HEK293 (cell line): ENCODE data around the gene SLC46A1.

Source experiments
- CTCF ChIA-PET: fragments of 350-600 bp; formaldehyde crosslinking; extraction: SDS; loops from one replicate; lab custom pipeline; 2021; ENCODE audit warnings: antibody characterized with exemption; lab: Yijun Ruan, JAX
- POLR2A ChIA-PET: fragments of 300-600 bp; formaldehyde crosslinking; extraction: SDS; loops from one replicate; lab custom pipeline; 2020; ENCODE audit warnings: antibody characterized with exemption, inconsistent platforms; lab: Yijun Ruan, JAX
- H3K27ac ChIP-seq: fragments of 200-500 bp; sonication (Bioruptor generic); 2 replicates; pipeline ENCODE4 v1.5.1; 2014; ENCODE audit warnings: low read depth, low read length, control low read depth, inconsistent platforms; ENCODE audit errors: extremely low read depth
- H3K36me3 ChIP-seq, 2 experiments: fragments of 200-500 bp in 1 of 2; sonication (Bioruptor generic) in 1 of 2; 1 replicate in 1 of 2; 2 replicates in 1 of 2; pipeline ENCODE4 v1.5.1; 2014 to 2017; ENCODE audit warnings: inconsistent platforms in 2 of 2, low read length in 2 of 2; ENCODE audit not compliant: control insufficient read depth in 2 of 2, insufficient read depth in 1 of 2
- H3K4me1 ChIP-seq: fragments of 200-500 bp; sonication (Bioruptor generic); 2 replicates; pipeline ENCODE4 v1.5.1; 2014; ENCODE audit warnings: mild to moderate bottlenecking, low read length, inconsistent platforms; ENCODE audit not compliant: control insufficient read depth, insufficient read depth
- H3K4me3 ChIP-seq: 2 replicates; pipeline ENCODE4 v1.5.1; 2011; ENCODE audit warnings: low read depth, mild to moderate bottlenecking, control low read depth, low read length, moderate library complexity
- H3K9me3 ChIP-seq: fragments of 200-500 bp; sonication (Bioruptor generic); 2 replicates; pipeline ENCODE4 v1.5.1; 2014; ENCODE audit warnings: low read depth, low read length, inconsistent platforms; ENCODE audit not compliant: control insufficient read depth, insufficient read depth
- EGR2 ChIP-seq: fragments of 450-650 bp; formaldehyde crosslinking; IDR thresholded peaks from 2 replicates; pipeline ENCODE4 v1.5.1; 2016; ENCODE audit warnings: low read depth, missing biosample characterization, missing genetic modification characterization
- KLF10 ChIP-seq: fragments of 450-650 bp; IDR thresholded peaks from 2 replicates; pipeline ENCODE4 v1.5.1; 2018; ENCODE audit warnings: missing biosample characterization, mild to moderate bottlenecking, missing genetic modification characterization
- TCF7L2 ChIP-seq: IDR thresholded peaks from 2 replicates; pipeline ENCODE4 v1.6.1; 2011; ENCODE audit warnings: low read depth, mild to moderate bottlenecking, inconsistent platforms, low read length, moderate library complexity, borderline replicate concordance
- TRIM28 ChIP-seq: IDR thresholded peaks from 2 replicates; pipeline ENCODE4 v1.6.1; 2011; ENCODE audit warnings: low read length, control low read depth, borderline replicate concordance
- YY1 ChIP-seq: fragments of 450-650 bp; formaldehyde crosslinking; IDR thresholded peaks from 2 replicates; pipeline ENCODE4 v1.5.1; 2018; ENCODE audit warnings: missing biosample characterization, missing genetic modification characterization
- ZBTB17 ChIP-seq: fragments of 450-650 bp; formaldehyde crosslinking; IDR thresholded peaks from 2 replicates; pipeline ENCODE4 v1.5.1; 2016; ENCODE audit warnings: missing biosample characterization, missing genetic modification characterization
- ZNF121 ChIP-seq: fragments of 450-650 bp; formaldehyde crosslinking; IDR thresholded peaks from 2 replicates; pipeline ENCODE4 v1.5.1; 2016; ENCODE audit warnings: missing biosample characterization, missing genetic modification characterization
- ZNF155 ChIP-seq: fragments of 450-650 bp; formaldehyde crosslinking; IDR thresholded peaks from 2 replicates; pipeline ENCODE4 v1.5.1; 2016; ENCODE audit warnings: missing biosample characterization, missing genetic modification characterization
- ZNF548 ChIP-seq: fragments of 450-650 bp; formaldehyde crosslinking; IDR thresholded peaks from 2 replicates; pipeline ENCODE4 v1.5.1; 2016; ENCODE audit warnings: missing biosample characterization, missing genetic modification characterization
- ZNF621 ChIP-seq: fragments of 450-650 bp; formaldehyde crosslinking; IDR thresholded peaks from 2 replicates; pipeline ENCODE4 v1.5.1; 2017; ENCODE audit warnings: missing biosample characterization, missing genetic modification characterization
- ZNF623 ChIP-seq: fragments of 450-650 bp; formaldehyde crosslinking; IDR thresholded peaks from 2 replicates; pipeline ENCODE4 v1.5.1; 2016; ENCODE audit warnings: missing biosample characterization, missing genetic modification characterization
- ZNF654 ChIP-seq: fragments of 450-650 bp; formaldehyde crosslinking; IDR thresholded peaks from 2 replicates; pipeline ENCODE4 v1.5.1; 2016; ENCODE audit warnings: low read depth, missing biosample characterization, missing genetic modification characterization
- ZNF660 ChIP-seq: fragments of 450-650 bp; IDR thresholded peaks from 2 replicates; pipeline ENCODE4 v1.5.1; 2018; ENCODE audit warnings: missing biosample characterization, mild to moderate bottlenecking, missing genetic modification characterization
- ZNF707 ChIP-seq: fragments of 450-650 bp; formaldehyde crosslinking; IDR thresholded peaks from 2 replicates; pipeline ENCODE4 v1.5.1; 2016; ENCODE audit warnings: missing biosample characterization, missing genetic modification characterization
- TF ChIP-seq, protein P1 (sequence below): fragments of 450-650 bp; formaldehyde crosslinking; IDR thresholded peaks from 2 replicates; pipeline ENCODE4 v1.5.1; 2016; ENCODE audit warnings: missing biosample characterization, missing genetic modification characterization
- TF ChIP-seq, protein P2 (sequence below): fragments of 450-650 bp; IDR thresholded peaks from 2 replicates; pipeline ENCODE4 v1.5.1; 2018; ENCODE audit warnings: missing biosample characterization, mild to moderate bottlenecking, missing genetic modification characterization
- TF ChIP-seq, protein P3 (sequence below): fragments of 450-650 bp; formaldehyde crosslinking; IDR thresholded peaks from 2 replicates; pipeline ENCODE4 v1.5.1; 2016; ENCODE audit warnings: missing biosample characterization, missing genetic modification characterization
- TF ChIP-seq, protein P4 (sequence below): fragments of 450-650 bp; formaldehyde crosslinking; IDR thresholded peaks from 2 replicates; pipeline ENCODE4 v1.5.1; 2017; ENCODE audit warnings: missing biosample characterization, missing genetic modification characterization
- TF ChIP-seq, protein P5 (sequence below): fragments of 450-650 bp; formaldehyde crosslinking; IDR thresholded peaks from 2 replicates; pipeline ENCODE4 v1.5.1; 2016; ENCODE audit warnings: missing biosample characterization, missing genetic modification characterization
- TF ChIP-seq, protein P6 (sequence below): fragments of 450-650 bp; formaldehyde crosslinking; IDR thresholded peaks from 2 replicates; pipeline ENCODE4 v1.5.1; 2017; ENCODE audit warnings: missing biosample characterization, missing genetic modification characterization

Gene SLC46A1

DNA sequence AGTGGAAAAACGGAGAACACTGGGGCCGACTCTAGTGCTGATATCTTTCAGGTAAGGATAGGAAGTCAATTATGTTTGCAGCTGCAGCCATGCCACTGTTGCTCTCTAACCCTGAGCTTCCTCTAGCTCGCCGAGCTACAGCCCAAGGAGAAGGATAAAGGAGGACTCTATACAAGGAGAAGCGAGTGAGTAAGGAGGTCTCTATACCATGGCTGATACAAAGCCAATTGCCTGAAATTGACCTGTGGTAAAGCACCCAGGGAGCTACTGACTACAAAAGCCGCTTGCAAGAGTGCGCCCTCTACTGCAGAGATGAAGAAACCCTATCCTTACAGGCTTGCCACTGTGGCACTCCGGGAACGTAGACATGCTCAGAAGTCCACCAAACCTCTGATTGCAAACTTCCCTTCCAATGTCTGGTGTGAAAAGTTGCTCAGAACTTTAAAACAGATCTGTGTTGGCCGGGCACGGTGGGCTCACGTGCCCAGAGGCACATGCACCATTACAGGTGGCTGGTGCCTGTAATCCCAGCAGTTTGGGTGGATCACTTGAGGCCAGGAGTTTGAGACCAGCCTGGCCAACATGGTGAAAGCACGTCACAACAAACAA is 10.8 kb upstream of the SLC46A1 start:
- CTCF ChIA-PET: interaction anchor here (0.6 to 3.3 kb wide), 49 partner anchors 9 to 523 kb away, joined by 3 to 42 read pairs (median 4); partner anchors contain the start of genes IFT20, LYRM9, POLDIP2 and SARM1
- H3K9me3 ChIP-seq: no peaks in the 10 kb centered on the region
- POLR2A ChIA-PET: interaction anchor here (0.5 to 2.9 kb wide), 7 partner anchors 9 to 104 kb away, joined by 3 to 14 read pairs (median 6); partner anchors contain the start of genes IFT20, POLDIP2 and TNFAIP1
- H3K27ac ChIP-seq: no peak overlapping the region
- 0 out of 2 replicates have a peak, but pooled peaks have one; percentile 60 for TF ChIP-seq ZNF660 (tag by site-specific recombination)
- TF ChIP-seq KLF10: no peak
- no peak for TF ChIP-seq ZNF548
- TF ChIP-seq ZNF654 (tag by site-specific recombination): peak; percentile 65
- TF ChIP-seq, protein P1, sequence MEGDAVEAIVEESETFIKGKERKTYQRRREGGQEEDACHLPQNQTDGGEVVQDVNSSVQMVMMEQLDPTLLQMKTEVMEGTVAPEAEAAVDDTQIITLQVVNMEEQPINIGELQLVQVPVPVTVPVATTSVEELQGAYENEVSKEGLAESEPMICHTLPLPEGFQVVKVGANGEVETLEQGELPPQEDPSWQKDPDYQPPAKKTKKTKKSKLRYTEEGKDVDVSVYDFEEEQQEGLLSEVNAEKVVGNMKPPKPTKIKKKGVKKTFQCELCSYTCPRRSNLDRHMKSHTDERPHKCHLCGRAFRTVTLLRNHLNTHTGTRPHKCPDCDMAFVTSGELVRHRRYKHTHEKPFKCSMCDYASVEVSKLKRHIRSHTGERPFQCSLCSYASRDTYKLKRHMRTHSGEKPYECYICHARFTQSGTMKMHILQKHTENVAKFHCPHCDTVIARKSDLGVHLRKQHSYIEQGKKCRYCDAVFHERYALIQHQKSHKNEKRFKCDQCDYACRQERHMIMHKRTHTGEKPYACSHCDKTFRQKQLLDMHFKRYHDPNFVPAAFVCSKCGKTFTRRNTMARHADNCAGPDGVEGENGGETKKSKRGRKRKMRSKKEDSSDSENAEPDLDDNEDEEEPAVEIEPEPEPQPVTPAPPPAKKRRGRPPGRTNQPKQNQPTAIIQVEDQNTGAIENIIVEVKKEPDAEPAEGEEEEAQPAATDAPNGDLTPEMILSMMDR: peak; percentile 77
- H3K4me1 ChIP-seq: no peaks in the 10 kb centered on the region
- H3K4me3 ChIP-seq: no peak overlapping the region
- H3K36me3 ChIP-seq: no peaks in the 10 kb centered on the region

DNA sequence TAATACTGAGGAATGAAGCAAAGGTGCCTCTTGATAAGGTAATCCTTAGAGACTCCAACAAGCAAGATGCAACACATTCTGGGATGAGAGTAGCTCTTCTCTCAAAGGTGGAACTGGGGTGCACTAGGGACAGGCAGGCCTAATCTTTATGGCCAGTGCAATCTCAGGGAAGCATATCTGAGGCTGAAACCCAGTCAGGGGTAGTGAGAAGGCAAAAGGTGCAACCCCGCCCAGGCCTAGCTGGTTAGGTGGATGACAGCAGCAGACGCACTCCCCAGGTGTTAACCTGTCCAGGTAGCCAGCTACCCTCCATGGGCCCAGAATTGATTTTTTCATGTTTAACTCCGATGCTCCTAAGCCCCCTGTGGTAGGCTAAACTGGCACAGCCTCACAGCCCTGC is 9.9 kb upstream of the SLC46A1 start:
- ChIA-PET CTCF (interaction anchor here (0.6 to 3.3 kb wide), 33 partner anchors 8 to 877 kb away, joined by 3 to 42 read pairs (median 5); partner anchors contain the start of genes IFT20, LYRM9, POLDIP2 and SARM1), POLR2A (interaction anchor here (1.3 to 2.9 kb wide), 4 partner anchors 8 to 80 kb away, joined by 6 to 14 read pairs (median 10); partner anchors contain the start of genes IFT20, POLDIP2 and TNFAIP1)
- H3K27ac ChIP-seq: no peak overlapping the region
- H3K4me3 ChIP-seq: no peak overlapping the region
- H3K36me3 ChIP-seq: no peaks in the 10 kb centered on the region
- no peaks in the 10 kb centered on the region for H3K4me1 ChIP-seq
- TF ChIP-seq, protein P2, sequence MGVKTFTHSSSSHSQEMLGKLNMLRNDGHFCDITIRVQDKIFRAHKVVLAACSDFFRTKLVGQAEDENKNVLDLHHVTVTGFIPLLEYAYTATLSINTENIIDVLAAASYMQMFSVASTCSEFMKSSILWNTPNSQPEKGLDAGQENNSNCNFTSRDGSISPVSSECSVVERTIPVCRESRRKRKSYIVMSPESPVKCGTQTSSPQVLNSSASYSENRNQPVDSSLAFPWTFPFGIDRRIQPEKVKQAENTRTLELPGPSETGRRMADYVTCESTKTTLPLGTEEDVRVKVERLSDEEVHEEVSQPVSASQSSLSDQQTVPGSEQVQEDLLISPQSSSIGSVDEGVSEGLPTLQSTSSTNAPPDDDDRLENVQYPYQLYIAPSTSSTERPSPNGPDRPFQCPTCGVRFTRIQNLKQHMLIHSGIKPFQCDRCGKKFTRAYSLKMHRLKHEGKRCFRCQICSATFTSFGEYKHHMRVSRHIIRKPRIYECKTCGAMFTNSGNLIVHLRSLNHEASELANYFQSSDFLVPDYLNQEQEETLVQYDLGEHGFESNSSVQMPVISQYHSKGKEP (tag by site-specific recombination): no peak
- TF ChIP-seq TRIM28 (no peak), ZBTB17 (tag by site-specific recombination) (no peak), ZNF707 (no peak), ZNF621 (tag by site-specific recombination) (no peak), ZNF623 (tag by site-specific recombination) (no peak)
- no peaks in the 10 kb centered on the region for H3K9me3 ChIP-seq

DNA sequence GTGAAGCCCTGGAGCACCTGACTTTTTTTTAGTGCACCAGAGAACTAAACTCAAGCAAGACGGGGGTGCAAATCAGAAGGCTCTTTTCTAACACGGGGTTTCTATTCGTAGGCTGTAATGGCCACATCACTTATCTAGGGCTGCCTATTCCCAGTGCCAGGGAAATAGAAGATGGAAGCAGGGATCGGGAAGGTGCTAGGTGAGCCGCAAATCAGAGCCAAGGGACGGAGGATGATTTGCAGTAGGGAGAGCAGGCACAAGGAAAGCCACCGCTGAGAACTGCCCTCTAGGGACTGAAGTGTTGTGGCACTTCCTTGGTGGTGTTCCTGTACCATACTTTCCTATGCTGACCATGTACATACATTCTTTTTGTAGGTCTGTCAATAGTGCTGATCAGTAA is 7.8 kb upstream of the SLC46A1 start:
- H3K27ac ChIP-seq: no peak overlapping the region
- no peaks in the 10 kb centered on the region for H3K9me3 ChIP-seq
- ChIA-PET POLR2A (no interaction called here), CTCF (interaction anchor here (1.3 kb wide), 1 partner anchor 9 kb away, joined by 3 read pairs; no protein-coding TSS in a partner anchor)
- H3K4me3 ChIP-seq: no peak overlapping the region
- H3K36me3 ChIP-seq: no peaks in the 10 kb centered on the region
- H3K4me1 ChIP-seq: no peaks in the 10 kb centered on the region
- TF ChIP-seq, protein P3, sequence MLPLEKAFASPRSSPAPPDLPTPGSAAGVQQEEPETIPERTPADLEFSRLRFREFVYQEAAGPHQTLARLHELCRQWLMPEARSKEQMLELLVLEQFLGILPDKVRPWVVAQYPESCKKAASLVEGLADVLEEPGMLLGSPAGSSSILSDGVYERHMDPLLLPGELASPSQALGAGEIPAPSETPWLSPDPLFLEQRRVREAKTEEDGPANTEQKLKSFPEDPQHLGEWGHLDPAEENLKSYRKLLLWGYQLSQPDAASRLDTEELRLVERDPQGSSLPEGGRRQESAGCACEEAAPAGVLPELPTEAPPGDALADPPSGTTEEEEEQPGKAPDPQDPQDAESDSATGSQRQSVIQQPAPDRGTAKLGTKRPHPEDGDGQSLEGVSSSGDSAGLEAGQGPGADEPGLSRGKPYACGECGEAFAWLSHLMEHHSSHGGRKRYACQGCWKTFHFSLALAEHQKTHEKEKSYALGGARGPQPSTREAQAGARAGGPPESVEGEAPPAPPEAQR (tag by site-specific recombination): no peak
- TF ChIP-seq, protein P4, sequence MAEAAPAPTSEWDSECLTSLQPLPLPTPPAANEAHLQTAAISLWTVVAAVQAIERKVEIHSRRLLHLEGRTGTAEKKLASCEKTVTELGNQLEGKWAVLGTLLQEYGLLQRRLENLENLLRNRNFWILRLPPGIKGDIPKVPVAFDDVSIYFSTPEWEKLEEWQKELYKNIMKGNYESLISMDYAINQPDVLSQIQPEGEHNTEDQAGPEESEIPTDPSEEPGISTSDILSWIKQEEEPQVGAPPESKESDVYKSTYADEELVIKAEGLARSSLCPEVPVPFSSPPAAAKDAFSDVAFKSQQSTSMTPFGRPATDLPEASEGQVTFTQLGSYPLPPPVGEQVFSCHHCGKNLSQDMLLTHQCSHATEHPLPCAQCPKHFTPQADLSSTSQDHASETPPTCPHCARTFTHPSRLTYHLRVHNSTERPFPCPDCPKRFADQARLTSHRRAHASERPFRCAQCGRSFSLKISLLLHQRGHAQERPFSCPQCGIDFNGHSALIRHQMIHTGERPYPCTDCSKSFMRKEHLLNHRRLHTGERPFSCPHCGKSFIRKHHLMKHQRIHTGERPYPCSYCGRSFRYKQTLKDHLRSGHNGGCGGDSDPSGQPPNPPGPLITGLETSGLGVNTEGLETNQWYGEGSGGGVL (tag by site-specific recombination): no peak
- TF ChIP-seq, protein P5, sequence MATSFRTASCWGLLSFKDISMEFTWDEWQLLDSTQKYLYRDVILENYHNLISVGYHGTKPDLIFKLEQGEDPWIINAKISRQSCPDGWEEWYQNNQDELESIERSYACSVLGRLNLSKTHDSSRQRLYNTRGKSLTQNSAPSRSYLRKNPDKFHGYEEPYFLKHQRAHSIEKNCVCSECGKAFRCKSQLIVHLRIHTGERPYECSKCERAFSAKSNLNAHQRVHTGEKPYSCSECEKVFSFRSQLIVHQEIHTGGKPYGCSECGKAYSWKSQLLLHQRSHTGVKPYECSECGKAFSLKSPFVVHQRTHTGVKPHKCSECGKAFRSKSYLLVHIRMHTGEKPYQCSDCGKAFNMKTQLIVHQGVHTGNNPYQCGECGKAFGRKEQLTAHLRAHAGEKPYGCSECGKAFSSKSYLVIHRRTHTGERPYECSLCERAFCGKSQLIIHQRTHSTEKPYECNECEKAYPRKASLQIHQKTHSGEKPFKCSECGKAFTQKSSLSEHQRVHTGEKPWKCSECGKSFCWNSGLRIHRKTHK (tag by site-specific recombination): no peak
- TF ChIP-seq ZNF121 (tag by site-specific recombination) (no peak), TCF7L2 (no peak), YY1 (tag by site-specific recombination) (no peak), EGR2 (no peak), ZNF155 (tag by site-specific recombination) (no peak)
- TF ChIP-seq, protein P6, sequence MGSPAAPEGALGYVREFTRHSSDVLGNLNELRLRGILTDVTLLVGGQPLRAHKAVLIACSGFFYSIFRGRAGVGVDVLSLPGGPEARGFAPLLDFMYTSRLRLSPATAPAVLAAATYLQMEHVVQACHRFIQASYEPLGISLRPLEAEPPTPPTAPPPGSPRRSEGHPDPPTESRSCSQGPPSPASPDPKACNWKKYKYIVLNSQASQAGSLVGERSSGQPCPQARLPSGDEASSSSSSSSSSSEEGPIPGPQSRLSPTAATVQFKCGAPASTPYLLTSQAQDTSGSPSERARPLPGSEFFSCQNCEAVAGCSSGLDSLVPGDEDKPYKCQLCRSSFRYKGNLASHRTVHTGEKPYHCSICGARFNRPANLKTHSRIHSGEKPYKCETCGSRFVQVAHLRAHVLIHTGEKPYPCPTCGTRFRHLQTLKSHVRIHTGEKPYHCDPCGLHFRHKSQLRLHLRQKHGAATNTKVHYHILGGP (tag by site-specific recombination): no peak
